Measurements from ENCODE around the gene LRRC37A. TPM values are rescaled to one million over a fixed set of nuclear protein-coding genes. Genes with fewer than 3 reads are reported as not detected.
A peak's percentile ranks its signal among the peaks of the same experiment; 100 is the strongest.
"Not testable (repeated sequence)": the region's sequence is repeated elsewhere in the genome, so short reads cannot be mapped to it uniquely, and the experiment has no call there.

Gene LRRC37A
- total RNA-seq, 1 donor from 2014 or later, result 3.4 TPM

GRCh38 chr17:46264456-46265198 lies 30.3 kb upstream of the LRRC37A start:
- H3K27ac ChIP-seq, result no peak overlapping the region
- no peak overlapping the region for H3K4me3 ChIP-seq
- intact Hi-C loops (cut with DNase I), result no loop called here
- H3K9me3 ChIP-seq, result no peaks in the 10 kb centered on the region
- H3K4me1 ChIP-seq, result peaks cover 7% of the 10 kb centered on the region
- no peak for TF ChIP-seq POLR2AphosphoS5 (IDR thresholded peaks at IDR 0.05; ENCODE audit: insufficient read depth in 1 of 2, low read depth in 1 of 2)
- no peak for TF ChIP-seq POLR2A (IDR thresholded peaks at IDR 0.05)
- no peak for TF ChIP-seq CTCF (IDR thresholded peaks at IDR 0.05)
- no peaks in the 10 kb centered on the region for H3K36me3 ChIP-seq
- H3K27me3 ChIP-seq, result no peaks in the 10 kb centered on the region
- DNase-seq (ENCODE audit: extremely low spot score in 2 of 2), result no peak

- DNase-seq (ENCODE audit: extremely low spot score in 2 of 2), result not testable (repeated sequence)
- peak overlapping the region; percentile 84 for H3K27ac ChIP-seq
These were observed 28.8 kb upstream of the LRRC37A start for GRCh38 chr17:46266063-46266655.

GRCh38 chr17:46266656-46267544 lies 28.0 kb upstream of the LRRC37A start:
- peak overlapping the region; percentile 93 for H3K27ac ChIP-seq
- H3K4me3 ChIP-seq, result peak overlapping the region; percentile 63 to 78
- no peak for TF ChIP-seq POLR2A (IDR thresholded peaks at IDR 0.05)
- TF ChIP-seq POLR2AphosphoS5 (IDR thresholded peaks at IDR 0.05; ENCODE audit: insufficient read depth in 1 of 2, low read depth in 1 of 2), result peak in 1 of 2 donors; percentile 46
- TF ChIP-seq CTCF (IDR thresholded peaks at IDR 0.05), result no peak
- no peaks in the 10 kb centered on the region for H3K27me3 ChIP-seq
- H3K36me3 ChIP-seq, result no peaks in the 10 kb centered on the region
- H3K4me1 ChIP-seq, result peaks cover 7% of the 10 kb centered on the region
- intact Hi-C loops (cut with DNase I), result no loop called here
- H3K9me3 ChIP-seq, result no peaks in the 10 kb centered on the region
- DNase-seq (ENCODE audit: extremely low spot score in 2 of 2), result no peak

More at GRCh38 chr17:46266063-46266655, 28.8 kb upstream of the LRRC37A start:
- H3K36me3 ChIP-seq; H3K9me3 ChIP-seq; H3K27me3 ChIP-seq; H3K4me1 ChIP-seq; intact Hi-C loops (cut with DNase I): not testable (repeated sequence)
- H3K4me3 ChIP-seq, result peak overlapping the region; percentile 63 to 78

- peaks cover 7% of the 10 kb centered on the region for H3K4me1 ChIP-seq
- H3K9me3 ChIP-seq, result no peaks in the 10 kb centered on the region
- no peaks in the 10 kb centered on the region for H3K27me3 ChIP-seq
- TF ChIP-seq POLR2AphosphoS5 (IDR thresholded peaks at IDR 0.05; ENCODE audit: insufficient read depth in 1 of 2, low read depth in 1 of 2), result no peak
- TF ChIP-seq CTCF (IDR thresholded peaks at IDR 0.05), result no peak
- no peak for TF ChIP-seq POLR2A (IDR thresholded peaks at IDR 0.05)
- no peaks in the 10 kb centered on the region for H3K36me3 ChIP-seq
- H3K4me3 ChIP-seq, result no peak overlapping the region
- no peak for DNase-seq (ENCODE audit: extremely low spot score in 2 of 2)
- intact Hi-C loops (cut with DNase I), result no loop called here
- no peak overlapping the region for H3K27ac ChIP-seq
These were observed 24.9 kb upstream of the LRRC37A start for GRCh38 chr17:46270032-46270431.

- H3K9me3 ChIP-seq, result no peaks in the 10 kb centered on the region
- H3K4me3 ChIP-seq, result no peak overlapping the region
- TF ChIP-seq POLR2A (IDR thresholded peaks at IDR 0.05), result no peak
- TF ChIP-seq CTCF (IDR thresholded peaks at IDR 0.05), result no peak
- TF ChIP-seq POLR2AphosphoS5 (IDR thresholded peaks at IDR 0.05; ENCODE audit: insufficient read depth in 1 of 2, low read depth in 1 of 2), result no peak
- DNase-seq (ENCODE audit: extremely low spot score in 2 of 2), result no peak
- no peaks in the 10 kb centered on the region for H3K27me3 ChIP-seq
- H3K27ac ChIP-seq, result no peak overlapping the region
- no peaks in the 10 kb centered on the region for H3K4me1 ChIP-seq
- no peaks in the 10 kb centered on the region for H3K36me3 ChIP-seq
- intact Hi-C loops (cut with DNase I), result no loop called here
These were observed 21.2 kb upstream of the LRRC37A start for GRCh38 chr17:46273541-46274236.

All from vagina (tissue), 2 donors.